Occipital lobe (tissue), 2 donors: ENCODE measurements around the gene GLCCI1. TPM values are rescaled to one million over a fixed set of nuclear protein-coding genes. Genes with fewer than 3 reads are reported as not detected.

Source experiments
- DNase-seq: peaks from one replicate; lab custom pipeline; 2025; lab: John Stamatoyannopoulos, UW
- total RNA-seq: library from RNA; depleted of rRNA; stranded (reverse); fragments of >200 nt; gene quantifications from one replicate; pipeline ENCODE4 v1.2.3, GENCODE V29; 2014

The GLCCI1 gene
- total RNA-seq, 1 donor from 2014 or later: 32.6 TPM

DNA sequence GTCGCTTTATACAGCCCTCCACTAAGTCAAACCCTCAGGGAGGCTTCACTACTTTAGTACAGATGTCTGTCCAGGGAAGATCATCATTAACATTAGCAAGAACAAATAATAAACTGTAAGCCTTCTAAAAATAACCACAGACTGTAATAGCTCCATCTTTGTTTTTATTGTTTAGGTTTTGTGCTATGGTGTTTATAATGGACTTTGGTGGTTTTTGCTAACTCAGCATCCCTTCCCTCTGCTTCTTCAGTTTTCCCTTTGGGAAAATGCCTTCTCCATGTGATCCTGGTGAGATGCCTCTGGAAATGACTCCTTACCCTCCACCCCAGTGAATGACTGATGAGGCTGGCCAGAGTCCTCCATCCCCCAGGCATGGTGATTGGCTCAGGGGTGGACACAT is 162.1 kb downstream of the GLCCI1 start:
- no peak for DNase-seq

DNA sequence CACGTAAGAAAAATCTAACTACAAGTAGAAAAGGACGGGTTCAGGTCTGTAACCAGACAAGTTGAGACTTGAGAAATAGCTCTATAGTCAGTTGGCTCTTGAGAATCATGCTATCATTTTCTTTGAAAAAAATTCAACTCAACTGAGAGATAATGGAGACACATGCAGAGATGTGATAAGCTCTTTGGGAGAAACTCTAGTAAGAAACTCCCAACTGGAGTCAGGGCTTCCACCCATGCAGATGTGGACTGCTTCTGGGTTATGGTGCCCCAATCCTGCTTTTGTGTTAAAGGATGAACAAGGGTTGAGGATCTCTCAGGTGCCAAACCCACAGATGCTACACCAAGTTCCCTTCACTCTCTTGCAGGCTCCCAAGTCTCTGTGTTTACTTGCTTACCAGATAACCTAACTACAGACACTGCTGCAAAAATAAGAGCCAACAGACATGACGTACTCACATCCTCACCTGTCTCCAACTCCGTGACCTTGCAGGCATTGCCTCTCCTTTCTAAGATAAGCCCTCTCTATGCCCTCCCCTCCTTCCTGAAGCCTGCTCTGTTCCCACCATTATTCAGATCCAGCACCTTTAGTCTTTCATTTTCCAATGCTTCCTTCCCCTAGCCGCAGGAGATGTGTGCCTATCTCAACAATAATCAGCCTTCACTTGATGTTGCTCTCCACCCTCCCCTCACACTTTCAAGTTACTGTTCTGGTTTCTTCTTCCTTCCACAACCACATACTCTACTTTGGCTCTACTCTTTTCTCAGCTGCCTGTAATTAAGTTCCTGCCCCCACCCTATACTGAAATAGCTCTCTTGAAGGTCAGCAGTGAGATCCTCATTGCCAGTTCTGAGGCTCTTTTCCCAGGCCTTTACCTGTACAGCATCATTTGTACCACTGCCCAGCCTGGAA is 163.4 kb downstream of the GLCCI1 start:
- DNase-seq: no peak

DNA sequence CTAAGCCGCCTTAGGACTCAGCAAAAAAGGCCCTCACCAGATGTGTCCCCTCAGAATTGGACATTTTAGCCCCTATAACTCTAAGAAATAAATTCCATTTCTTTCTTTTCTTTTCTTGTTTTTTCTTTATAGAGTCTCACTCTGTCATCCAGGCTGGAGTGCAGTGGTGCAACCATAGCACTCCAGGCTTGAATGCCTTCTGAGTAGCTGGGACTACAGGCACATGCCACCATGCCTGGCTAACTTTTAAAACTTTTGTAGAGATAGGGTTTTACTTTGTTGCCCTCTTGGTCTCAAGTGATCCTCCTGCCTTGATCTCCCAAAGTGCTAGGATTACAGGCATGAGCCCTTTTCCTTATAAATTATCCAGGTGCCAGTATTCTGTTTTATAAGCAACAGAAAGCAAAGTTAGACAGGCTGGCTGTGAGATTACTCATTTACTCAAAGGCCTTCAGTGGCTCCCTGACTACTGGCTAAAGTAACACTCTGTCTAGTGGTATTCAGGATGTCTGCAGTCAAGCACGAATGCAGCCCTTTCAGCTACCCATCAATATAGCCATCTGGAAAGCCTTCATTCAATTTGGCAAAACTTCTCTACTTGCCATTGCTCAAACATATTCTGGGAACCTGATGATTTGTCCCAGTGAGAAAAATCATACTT is 164.7 kb downstream of the GLCCI1 start:
- DNase-seq: no peak

DNA sequence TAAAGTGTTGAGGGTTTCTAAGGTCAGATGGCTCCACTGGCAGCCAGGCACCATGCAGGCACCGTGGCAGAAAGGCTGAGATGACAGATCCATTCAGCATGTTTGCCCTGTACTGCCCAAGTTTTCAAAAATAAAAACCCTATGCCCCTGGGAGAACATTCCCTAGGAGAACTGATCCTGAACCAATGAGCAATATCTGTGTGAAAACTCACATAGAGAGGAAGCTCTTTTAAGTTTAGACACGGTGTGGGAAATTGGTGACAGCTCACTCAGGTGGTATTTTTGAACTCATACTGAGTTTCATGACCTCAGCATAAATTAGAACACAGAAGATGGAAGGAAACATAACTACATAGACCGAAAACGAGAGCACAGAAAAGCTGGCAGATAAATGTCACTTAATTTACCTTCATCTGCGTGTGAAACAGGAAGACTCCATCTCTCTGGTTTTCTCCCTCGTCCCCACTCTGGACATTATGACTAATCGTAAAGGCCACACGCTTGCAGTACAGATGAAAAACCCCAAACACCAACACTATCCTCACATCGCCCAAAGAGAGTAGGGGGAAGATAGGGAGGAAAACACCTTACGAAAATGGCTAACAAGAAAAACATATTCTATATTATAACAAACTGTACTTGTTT is 165.6 kb downstream of the GLCCI1 start:
- no peak for DNase-seq

DNA sequence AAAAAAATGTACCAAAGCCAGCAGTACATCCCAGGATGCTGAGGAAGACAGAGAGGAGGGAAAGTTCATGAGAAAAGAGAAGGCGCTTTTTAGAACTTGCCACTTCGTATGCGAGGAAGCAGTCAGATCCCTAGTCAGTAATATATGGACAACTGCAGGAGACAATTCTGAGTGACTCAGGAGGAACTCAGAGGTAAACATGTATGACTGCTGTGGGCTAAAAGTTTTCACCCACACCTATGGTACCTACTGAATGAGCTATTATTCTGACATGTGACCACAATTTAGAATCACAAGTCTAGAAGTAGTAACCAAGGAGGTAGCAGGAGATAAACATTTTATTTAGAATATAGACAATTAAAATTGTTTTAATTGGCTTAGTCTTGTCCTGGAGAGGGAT is 166.8 kb downstream of the GLCCI1 start:
- no peak for DNase-seq

DNA sequence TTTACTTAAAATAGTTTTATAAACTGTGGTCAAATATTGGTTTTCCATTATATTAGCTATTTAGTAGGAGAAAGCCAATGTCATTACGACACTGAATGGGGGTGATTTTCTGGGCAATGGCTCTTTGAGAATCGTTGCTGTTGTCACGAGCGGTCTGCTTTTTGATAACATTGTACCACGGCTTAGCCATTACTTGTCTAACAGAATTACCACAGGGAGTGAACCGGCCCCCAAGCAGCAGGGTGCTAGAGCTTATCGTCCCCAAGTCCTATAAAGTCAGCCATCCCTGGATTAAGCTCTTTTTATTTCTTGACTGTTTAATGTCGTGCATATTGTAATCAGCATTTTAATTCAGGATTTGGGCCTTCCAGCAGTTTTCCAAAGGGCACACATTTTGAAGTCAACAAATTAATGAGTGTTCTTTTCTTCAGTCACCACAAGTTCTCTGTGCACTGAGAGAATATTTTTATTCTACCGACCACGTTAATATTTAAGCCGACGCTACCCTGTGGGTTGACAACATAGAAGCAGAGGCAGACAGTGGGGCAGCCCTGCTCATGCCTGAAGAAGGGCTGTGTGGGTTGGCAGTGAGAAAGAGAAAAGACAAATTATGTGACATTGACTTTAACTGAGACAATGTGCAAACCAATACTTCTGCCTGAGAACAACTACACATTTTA is 167.6 kb downstream of the GLCCI1 start:
- DNase-seq: no peak
